AG04449 (cell line): ENCODE results near the gene KCTD13.
A peak's percentile ranks its signal among the peaks of the same experiment; 100 is the strongest.
"Not testable (repeated sequence)": the region's sequence is repeated elsewhere in the genome, so short reads cannot be mapped to it uniquely, and the experiment has no call there.

Experiments used
- CTCF ChIA-PET: fragments of 350-600 bp; formaldehyde crosslinking; extraction: SDS; loops from one replicate; lab custom pipeline; 2021; ENCODE audit warnings: antibody characterized with exemption; lab: Yijun Ruan, JAX
- POLR2A ChIA-PET: fragments of 400-600, 350-600 bp; formaldehyde crosslinking; extraction: SDS; loops from one replicate; lab custom pipeline; 2020; ENCODE audit warnings: antibody characterized with exemption, inconsistent platforms; lab: Yijun Ruan, JAX
- DNase-seq: peaks from one replicate; pipeline ENCODE4 v3.0.0-alpha.2; 2010; ENCODE audit warnings: low read depth, low spot score
- H3K4me3 ChIP-seq: 2 replicates; pipeline ENCODE4 v1.5.1; 2011; ENCODE audit warnings: low read depth, mild to moderate bottlenecking, control low read depth, low read length
- TF ChIP-seq, protein P1 (sequence below): IDR thresholded peaks from one replicate; pipeline ENCODE4 v1.5.1; 2011; ENCODE audit warnings: mild to moderate bottlenecking, moderate library complexity, low read length, control low read depth, inconsistent platforms; ENCODE audit not compliant: insufficient read depth; ENCODE audit errors: missing control alignments

KCTD13 gene

GRCh38 chr16:29950806-29951461 lies 24.9 kb upstream of the KCTD13 start:
- TF ChIP-seq, protein P1, sequence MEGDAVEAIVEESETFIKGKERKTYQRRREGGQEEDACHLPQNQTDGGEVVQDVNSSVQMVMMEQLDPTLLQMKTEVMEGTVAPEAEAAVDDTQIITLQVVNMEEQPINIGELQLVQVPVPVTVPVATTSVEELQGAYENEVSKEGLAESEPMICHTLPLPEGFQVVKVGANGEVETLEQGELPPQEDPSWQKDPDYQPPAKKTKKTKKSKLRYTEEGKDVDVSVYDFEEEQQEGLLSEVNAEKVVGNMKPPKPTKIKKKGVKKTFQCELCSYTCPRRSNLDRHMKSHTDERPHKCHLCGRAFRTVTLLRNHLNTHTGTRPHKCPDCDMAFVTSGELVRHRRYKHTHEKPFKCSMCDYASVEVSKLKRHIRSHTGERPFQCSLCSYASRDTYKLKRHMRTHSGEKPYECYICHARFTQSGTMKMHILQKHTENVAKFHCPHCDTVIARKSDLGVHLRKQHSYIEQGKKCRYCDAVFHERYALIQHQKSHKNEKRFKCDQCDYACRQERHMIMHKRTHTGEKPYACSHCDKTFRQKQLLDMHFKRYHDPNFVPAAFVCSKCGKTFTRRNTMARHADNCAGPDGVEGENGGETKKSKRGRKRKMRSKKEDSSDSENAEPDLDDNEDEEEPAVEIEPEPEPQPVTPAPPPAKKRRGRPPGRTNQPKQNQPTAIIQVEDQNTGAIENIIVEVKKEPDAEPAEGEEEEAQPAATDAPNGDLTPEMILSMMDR: no peak
- ChIA-PET POLR2A (no interaction called here), CTCF (interaction anchor here (0.9 to 2.1 kb wide), 2 partner anchors 10 to 12 kb away, joined by 5 to 10 read pairs; partner anchors contain the start of gene TMEM219)
- no peak for DNase-seq
- no peak overlapping the region for H3K4me3 ChIP-seq

DNA sequence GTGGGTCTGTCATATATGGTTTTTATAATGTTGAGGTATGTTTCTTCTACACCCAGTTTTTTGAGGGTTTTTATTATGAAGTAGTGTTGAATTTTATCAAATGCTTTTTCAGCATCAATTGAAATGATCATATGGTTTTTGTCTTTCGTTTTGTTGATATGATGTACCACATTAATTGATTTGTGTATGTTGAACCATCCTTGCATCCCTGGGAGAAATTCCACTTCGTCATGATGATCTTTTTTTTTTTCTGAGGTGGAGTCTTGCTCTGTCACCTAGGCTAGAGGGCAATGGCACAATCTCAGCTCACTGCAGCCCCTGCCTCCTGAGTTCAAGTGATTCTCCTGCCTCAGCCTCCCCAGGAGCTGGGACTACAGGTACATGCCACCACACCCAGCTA lies 21.9 kb upstream of the KCTD13 start:
- POLR2A ChIA-PET: interaction anchor here (0.7 kb wide), 1 partner anchor 92 kb away, joined by 3 read pairs; no protein-coding TSS in a partner anchor
- CTCF ChIA-PET: interaction anchor here (1.0 kb wide), 1 partner anchor 163 kb away, joined by 4 read pairs; no protein-coding TSS in a partner anchor
- TF ChIP-seq, protein P1: no peak
- DNase-seq: no peak
- H3K4me3 ChIP-seq: no peak overlapping the region

- DNase-seq: peak; percentile 95
- CTCF ChIA-PET: interaction anchor here (0.7 to 3.6 kb wide), 11 partner anchors 10 to 88 kb away, joined by 3 to 19 read pairs (median 8); partner anchors contain the start of genes KCTD13, TAOK2, TLCD3B and TMEM219
- peak overlapping the region; percentile 24 for H3K4me3 ChIP-seq
- POLR2A ChIA-PET: interaction anchor here (0.6 to 2.8 kb wide), 6 partner anchors 17 to 293 kb away, joined by 3 to 21 read pairs (median 6); partner anchors contain the start of genes ASPHD1, KCTD13, PAGR1 and TAOK2
- TF ChIP-seq, protein P1: peak; percentile 41
Measured at GRCh38 chr16:29943846-29944799, 18.1 kb upstream of the KCTD13 start.

DNA sequence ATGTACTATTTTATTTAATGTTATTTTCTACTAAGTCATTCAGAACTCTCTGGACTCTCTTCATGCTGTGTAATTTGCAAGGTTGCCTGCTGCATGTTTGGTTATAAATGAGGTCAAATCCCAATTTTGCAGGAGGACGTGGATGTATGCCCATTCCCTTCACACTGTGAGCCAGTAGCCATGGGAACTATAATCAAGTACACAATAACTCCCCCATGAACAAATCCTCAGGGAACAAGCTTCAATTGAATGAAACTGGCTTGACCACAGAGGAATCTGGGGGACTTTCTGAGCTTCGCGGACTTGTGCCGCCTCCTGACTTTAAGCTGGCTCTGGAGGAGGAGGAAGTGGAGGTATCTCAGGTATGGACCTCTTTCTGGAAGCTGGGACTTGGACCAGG lies 14.6 kb upstream of the KCTD13 start:
- ChIA-PET POLR2A (no interaction called here), CTCF (no interaction called here)
- TF ChIP-seq, protein P1: no peak
- no peak for DNase-seq
- H3K4me3 ChIP-seq: no peak overlapping the region

DNA sequence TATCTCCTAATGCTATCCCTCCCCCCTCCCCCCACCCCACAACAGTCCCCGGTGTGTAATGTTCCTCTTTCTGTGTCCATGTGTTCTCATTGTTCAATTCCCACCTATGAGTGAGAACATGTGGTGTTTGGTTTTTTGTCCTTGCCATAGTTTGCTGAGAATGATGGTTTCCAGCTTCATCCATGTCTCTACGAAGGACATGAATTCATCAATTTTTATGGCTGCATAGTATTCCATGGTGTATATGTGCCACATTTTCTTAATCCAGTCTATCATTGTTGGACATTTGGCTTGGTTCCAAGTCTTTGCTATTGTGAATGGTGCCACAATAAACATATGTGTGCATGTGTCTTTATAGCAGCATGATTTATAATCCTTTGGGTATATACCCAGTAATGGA lies 5.7 kb upstream of the KCTD13 start:
- POLR2A ChIA-PET, H3K4me3 ChIP-seq, DNase-seq: not testable (repeated sequence)
- CTCF ChIA-PET: interaction anchor here (4.3 kb wide), 1 partner anchor 11 kb away, joined by 15 read pairs; no protein-coding TSS in a partner anchor

GRCh38 chr16:29927070-29927905 lies 1.3 kb upstream of the KCTD13 start:
- CTCF ChIA-PET: interaction anchor here (1.1 to 2.2 kb wide), 8 partner anchors 7 to 94 kb away, joined by 3 to 7 read pairs (median 4); partner anchors contain the start of gene TAOK2
- TF ChIP-seq, protein P1: no peak
- peak overlapping the region; percentile 95 for H3K4me3 ChIP-seq
- DNase-seq: no peak
- POLR2A ChIA-PET: interaction anchor here (1.0 to 2.3 kb wide), 5 partner anchors 16 to 77 kb away, joined by 3 to 11 read pairs (median 9); partner anchors contain the start of genes TAOK2 and TMEM219
